Umbilical cord (tissue), 2 donors: Measurements from ENCODE around the gene RILPL2. TPM values are rescaled to one million over a fixed set of nuclear protein-coding genes. Genes with fewer than 3 reads are reported as not detected.
"Not testable (repeated sequence)": the region's sequence is repeated elsewhere in the genome, so short reads cannot be mapped to it uniquely, and the experiment has no call there.

ENCODE experiments used
- DNase-seq: peaks from one replicate; pipeline ENCODE4 v3.0.0-alpha.2; 2015; ENCODE audit warnings: low spot score
- total RNA-seq: library from RNA; depleted of rRNA; stranded (reverse); fragments of >200 nt; gene quantifications from one replicate; pipeline ENCODE4 v1.2.3, GENCODE V29; 2014; ENCODE audit warnings: low replicate concordance; ENCODE audit not compliant: insufficient read depth

RILPL2 gene
- total RNA-seq, 1 donor from 2014 or later: 5.3 TPM

GRCh38 chr12:123450636-123451035 is 14.2 kb upstream of the RILPL2 start:
- DNase-seq: no peak

DNA sequence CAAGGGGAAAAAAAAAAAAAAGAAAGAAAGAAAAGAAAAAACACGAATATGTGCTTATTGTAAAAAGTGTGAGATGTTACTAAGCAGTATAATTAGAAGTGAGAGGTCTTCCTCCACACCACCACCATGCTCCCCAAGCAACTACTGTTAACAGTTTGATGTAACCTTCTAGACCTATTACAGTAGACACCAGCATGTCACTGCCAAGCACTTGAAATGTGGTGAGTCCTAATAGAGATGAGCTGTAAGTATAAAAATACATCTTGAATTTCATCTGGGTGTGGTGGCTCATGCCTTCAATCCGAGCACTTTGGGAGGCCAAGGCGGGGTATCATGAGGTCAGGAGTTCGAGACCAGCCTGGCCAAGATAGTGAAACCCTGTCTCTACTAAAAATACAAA is 13.4 kb upstream of the RILPL2 start:
- DNase-seq: no peak

DNA sequence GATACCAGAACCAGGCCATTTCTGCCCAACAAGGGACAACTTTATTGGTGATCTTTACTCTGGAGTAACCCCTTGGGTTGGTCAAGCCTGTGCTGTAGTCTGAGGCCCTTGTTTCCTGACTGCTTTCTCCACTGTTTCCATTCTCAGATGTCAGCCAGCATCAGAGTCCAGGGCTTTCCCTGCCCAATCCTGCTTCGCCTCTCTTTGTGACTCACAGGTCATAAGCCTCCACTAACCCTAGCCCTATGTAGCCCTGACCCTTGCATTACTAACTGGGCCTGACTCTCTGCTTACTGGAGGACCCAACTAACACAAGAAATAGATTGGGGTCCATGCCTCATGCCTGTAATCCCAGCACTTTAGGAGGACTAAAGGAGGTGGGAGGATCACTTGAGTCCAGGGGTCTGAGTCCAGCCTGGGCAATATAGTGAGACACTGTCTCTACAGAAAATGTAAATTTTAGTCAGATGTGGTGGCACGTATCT is 12.8 kb upstream of the RILPL2 start:
- no peak for DNase-seq

DNA sequence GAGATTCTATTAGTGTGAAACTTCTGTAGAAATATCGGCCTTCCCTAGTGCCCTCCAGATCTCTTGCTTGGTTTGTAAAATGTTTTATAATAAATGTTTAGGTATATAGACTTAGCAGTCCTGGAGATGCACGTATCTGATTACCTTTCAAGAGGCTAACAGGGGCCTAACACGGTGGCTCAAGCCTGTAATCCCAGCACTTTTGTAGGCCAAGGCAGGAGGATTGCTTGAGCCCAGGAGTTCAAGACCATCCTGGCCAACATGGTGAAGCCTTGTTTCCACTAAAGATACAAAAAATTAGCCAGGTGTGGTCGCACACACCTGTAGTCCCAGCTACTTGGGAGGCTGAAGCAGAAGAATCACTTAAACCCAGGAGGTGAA is 9.8 kb upstream of the RILPL2 start:
- no peak for DNase-seq

DNA sequence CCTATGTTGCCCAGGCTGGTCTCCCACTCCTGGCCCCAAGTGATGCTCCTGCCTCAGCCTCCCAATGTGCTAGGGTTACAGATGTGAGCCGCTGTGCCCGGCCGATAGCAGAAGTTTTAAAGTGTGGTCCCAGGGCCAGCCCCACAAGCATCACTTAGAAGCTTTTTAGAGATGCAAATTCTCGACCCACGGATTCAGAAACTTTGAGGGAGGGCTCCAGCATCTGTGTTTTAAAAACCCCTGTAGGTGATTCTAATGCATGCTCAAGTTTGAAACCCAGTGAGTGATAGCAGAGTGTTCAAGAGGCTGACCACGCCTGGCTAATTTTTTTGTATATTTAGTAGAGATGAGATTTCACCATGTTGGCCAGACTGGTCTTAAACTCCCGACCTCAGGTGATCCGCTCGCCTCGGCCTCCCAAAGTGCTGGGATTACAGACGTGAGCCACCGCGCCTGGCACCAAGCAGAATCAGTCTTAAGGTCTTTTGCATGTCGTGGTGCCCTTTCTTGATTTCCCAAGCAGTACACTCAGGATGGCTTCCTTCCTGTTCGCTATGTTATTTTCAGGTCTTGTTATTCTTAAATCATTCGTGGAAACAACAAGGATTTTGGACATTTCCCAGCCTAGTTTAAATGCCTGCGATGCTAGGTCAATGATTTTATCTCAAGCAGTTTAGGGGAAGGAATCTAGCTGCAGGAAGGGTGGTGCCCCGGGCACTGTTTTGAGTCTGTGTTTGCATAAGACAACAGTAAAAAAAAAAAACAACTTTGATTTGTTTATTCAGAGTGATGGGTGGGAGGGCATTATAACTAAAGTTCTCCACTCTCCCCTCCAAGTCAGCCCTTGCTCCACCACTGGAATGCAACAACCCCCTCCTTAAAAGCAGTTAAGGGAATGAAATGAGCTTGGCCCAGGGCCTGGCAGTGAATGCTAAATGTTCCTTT is 9.2 kb upstream of the RILPL2 start:
- DNase-seq: peak; percentile 79

- no peak for DNase-seq
These were observed 7.9 kb upstream of the RILPL2 start for GRCh38 chr12:123444092-123445026.

GRCh38 chr12:123442774-123443173 is 6.3 kb upstream of the RILPL2 start:
- DNase-seq: no peak

GRCh38 chr12:123441523-123442164 is 5.2 kb upstream of the RILPL2 start:
- DNase-seq: peak; percentile 29

- DNase-seq: no peak
These were observed 858 bp downstream of the RILPL2 start for GRCh38 chr12:123435636-123436016.

GRCh38 chr12:123433615-123434014 is 2.9 kb downstream of the RILPL2 start:
- no peak for DNase-seq

- not testable (repeated sequence) for DNase-seq
These were observed 4.3 kb downstream of the RILPL2 start for GRCh38 chr12:123431951-123432817.

- DNase-seq: not testable (repeated sequence)
These were observed 7.4 kb downstream of the RILPL2 start for GRCh38 chr12:123429101-123429500.

GRCh38 chr12:123428591-123428990 is 7.9 kb downstream of the RILPL2 start:
- DNase-seq: no peak

DNA sequence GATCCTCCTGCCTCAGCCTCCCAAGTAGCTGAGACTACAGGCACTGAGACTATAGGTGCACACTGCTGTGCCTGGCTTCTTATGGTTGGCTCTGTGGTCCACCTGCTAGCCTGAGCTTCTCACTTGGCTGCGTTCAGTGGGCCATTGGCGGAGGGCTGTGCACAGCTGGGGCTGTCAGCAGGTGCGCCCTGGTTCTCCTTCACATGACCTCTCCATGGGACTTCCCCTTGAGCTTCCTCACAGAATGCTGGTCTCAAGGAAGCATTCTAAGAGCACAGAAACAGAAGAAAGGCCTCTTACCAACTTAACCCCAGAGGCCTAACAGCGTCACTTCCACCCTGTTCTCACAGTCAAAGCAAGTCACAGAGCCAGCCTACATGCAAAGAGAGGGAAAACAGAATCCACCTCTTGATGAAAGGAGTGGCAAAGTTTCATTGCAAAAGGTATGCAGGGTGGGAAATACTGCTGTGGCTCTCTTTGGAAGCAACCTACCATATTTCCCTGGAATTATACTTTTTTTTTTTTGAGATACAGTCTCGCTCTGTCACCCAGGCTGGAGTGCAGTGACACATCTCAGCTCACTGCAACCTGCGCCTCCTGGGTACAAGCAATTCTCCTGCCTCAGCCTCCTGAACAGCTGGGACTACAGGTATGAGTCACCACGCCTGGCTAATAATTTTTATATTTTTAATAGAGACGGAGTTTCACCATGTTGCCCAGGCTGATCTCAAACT is 9.3 kb downstream of the RILPL2 start:
- no peak for DNase-seq

DNA sequence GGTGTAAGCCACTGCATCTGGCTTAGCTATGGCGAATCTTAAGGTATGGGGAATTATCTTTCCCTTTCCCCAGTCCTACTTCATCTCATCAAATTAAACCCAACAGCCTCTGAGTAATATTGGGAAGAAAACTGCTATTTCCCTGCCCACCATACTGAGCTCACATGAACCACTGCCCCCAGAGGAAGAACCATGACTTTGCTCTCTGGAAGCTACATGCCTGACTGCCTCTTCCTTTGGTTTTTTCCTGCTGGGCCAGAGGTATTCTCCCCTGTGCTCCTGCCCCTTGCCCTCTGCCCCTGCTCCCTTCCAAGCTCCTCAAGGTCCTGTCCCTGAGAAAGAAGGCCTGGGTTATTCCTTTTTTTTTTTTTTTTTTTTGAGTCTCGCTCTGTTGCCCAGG is 15.2 kb downstream of the RILPL2 start:
- no peak for DNase-seq

DNA sequence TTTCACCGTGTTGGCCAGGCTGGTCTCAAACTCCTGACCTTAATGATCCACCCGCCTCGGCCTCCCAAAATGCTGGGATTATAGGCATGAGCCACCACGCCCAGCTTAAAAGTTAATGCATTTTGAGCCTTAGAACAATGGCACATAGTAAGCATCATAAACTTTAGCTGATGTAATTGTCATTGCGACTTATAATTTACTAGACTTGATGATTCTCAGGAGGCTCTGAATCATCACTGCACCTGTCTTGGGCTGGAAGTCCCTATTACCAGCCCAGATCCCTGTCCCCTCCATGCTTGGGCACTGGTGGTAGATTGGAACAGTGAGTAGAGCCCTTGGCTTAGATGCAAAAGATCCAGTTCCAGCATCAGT is 26.5 kb downstream of the RILPL2 start:
- no peak for DNase-seq

GRCh38 chr12:123409284-123410040 is 27.0 kb downstream of the RILPL2 start:
- not testable (repeated sequence) for DNase-seq

- DNase-seq: not testable (repeated sequence)
These were observed 27.9 kb downstream of the RILPL2 start for GRCh38 chr12:123408619-123409018.

DNA sequence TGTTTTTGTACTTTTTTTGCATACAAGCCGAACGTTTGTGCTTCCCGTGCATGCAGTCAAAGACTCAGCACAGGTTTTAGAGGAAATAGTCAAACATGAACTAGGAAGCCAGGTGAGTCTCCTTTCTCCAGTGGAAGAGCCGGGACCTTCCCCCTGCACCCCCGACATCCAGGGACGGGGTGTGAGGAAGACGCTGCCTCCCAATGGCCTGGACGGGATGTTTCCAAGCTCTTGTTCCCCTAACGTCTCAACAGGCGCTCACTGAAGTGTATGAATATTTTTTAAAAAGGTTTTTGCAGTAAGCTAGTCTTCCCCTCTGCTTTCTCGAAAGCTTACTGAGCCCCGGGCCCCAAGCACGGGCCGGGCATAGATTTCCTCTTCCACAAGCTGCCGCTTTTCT is 28.6 kb downstream of the RILPL2 start:
- not testable (repeated sequence) for DNase-seq
